ENCODE data around the gene KCNJ15.

Gene KCNJ15

GRCh38 chr21:38300141-38300578 is 43.4 kb downstream of the KCNJ15 start:
- DNase-seq = no peak

GRCh38 chr21:38301321-38302214 is 44.8 kb downstream of the KCNJ15 start:
- DNase-seq = no peak

- no peak for DNase-seq
Measured at GRCh38 chr21:38303300-38303699, 46.5 kb downstream of the KCNJ15 start.

- DNase-seq = no peak
Measured at GRCh38 chr21:38306433-38307141, 49.8 kb downstream of the KCNJ15 start.

GRCh38 chr21:38307771-38308531 is 51.2 kb downstream of the KCNJ15 start:
- DNase-seq = no peak

GRCh38 chr21:38308532-38309119 is 51.8 kb downstream of the KCNJ15 start:
- DNase-seq = no peak

- no peak for DNase-seq
Measured at GRCh38 chr21:38310646-38311485, 54.1 kb downstream of the KCNJ15 start.

- no peak for DNase-seq
Measured at GRCh38 chr21:38311765-38312164, 55.0 kb downstream of the KCNJ15 start.

- no peak for DNase-seq
Measured at GRCh38 chr21:38312822-38313221, 56.0 kb downstream of the KCNJ15 start.

- no peak for DNase-seq
Measured at GRCh38 chr21:38314558-38314957, 57.8 kb downstream of the KCNJ15 start.

GRCh38 chr21:38315122-38315521 is 58.3 kb downstream of the KCNJ15 start:
- no peak for DNase-seq

GRCh38 chr21:38319781-38320180 is 63.0 kb downstream of the KCNJ15 start:
- no peak for DNase-seq

- no peak for DNase-seq
Measured at GRCh38 chr21:38321568-38321967, 64.8 kb downstream of the KCNJ15 start.

- no peak for DNase-seq
Measured at GRCh38 chr21:38322311-38322950, 65.6 kb downstream of the KCNJ15 start.

- DNase-seq = no peak
Measured at GRCh38 chr21:38323721-38324531, 67.1 kb downstream of the KCNJ15 start.

GRCh38 chr21:38325216-38325615 is 68.4 kb downstream of the KCNJ15 start:
- DNase-seq = no peak

GRCh38 chr21:38325731-38326420 is 69.1 kb downstream of the KCNJ15 start:
- DNase-seq = no peak

GRCh38 chr21:38326429-38326828 is 69.6 kb downstream of the KCNJ15 start:
- DNase-seq = no peak

- DNase-seq = no peak
Measured at GRCh38 chr21:38326899-38327298, 70.1 kb downstream of the KCNJ15 start.

- DNase-seq = no peak
Measured at GRCh38 chr21:38327984-38328383, 71.2 kb downstream of the KCNJ15 start.

All from T-helper 9 cell (primary cell).